Panc1 (cell line): ENCODE measurements around the gene ISOC2.

ENCODE experiments used
- CTCF ChIP-seq: fragments of 450-650 bp; IDR thresholded peaks from 2 replicates; pipeline ENCODE4 v1.5.1; 2017; ENCODE audit warnings: mild to moderate bottlenecking
- POLR2AphosphoS5 ChIP-seq: IDR thresholded peaks from 2 replicates; pipeline ENCODE4 v1.6.1; 2012; ENCODE audit warnings: mild to moderate bottlenecking, low read depth, low read length, moderate library complexity

- no peak for TF ChIP-seq CTCF
- TF ChIP-seq POLR2AphosphoS5: no peak
Measured at GRCh38 chr19:55464662-55465054, 3.2 kb upstream of the ISOC2 start, which contains the start of gene C19orf85.
